H9 (cell line): Measurements from ENCODE around the gene TRIM40. TPM values are rescaled to one million over a fixed set of nuclear protein-coding genes. Genes with fewer than 3 reads are reported as not detected.

Experiments used
- DNase-seq: peaks from one replicate; pipeline ENCODE4 v3.0.0-alpha.2; 2017
- H2AFZ ChIP-seq: one replicate; pipeline ENCODE4 v1.6.1; 2013; ENCODE audit warnings: mild to moderate bottlenecking, low read length, control low read depth, moderate library complexity
- H2AK5ac ChIP-seq: 2 replicates; pipeline ENCODE4 v1.6.1; 2013; ENCODE audit warnings: low read length, control low read depth, mixed read lengths; ENCODE audit not compliant: insufficient read length
- H2BK120ac ChIP-seq: one replicate; pipeline ENCODE4 v1.6.1; 2013; ENCODE audit warnings: low read depth, mild to moderate bottlenecking, low read length, control low read depth, inconsistent platforms; ENCODE audit not compliant: poor library complexity, severe bottlenecking
- H2BK12ac ChIP-seq: 2 replicates; pipeline ENCODE4 v1.6.1; 2013; ENCODE audit warnings: low read length, control low read depth, mixed read lengths, low read depth; ENCODE audit not compliant: insufficient read length
- H2BK15ac ChIP-seq: 2 replicates; pipeline ENCODE4 v1.6.1; 2013; ENCODE audit warnings: low read depth, low read length, control low read depth
- H2BK20ac ChIP-seq: one replicate; pipeline ENCODE4 v1.6.1; 2013; ENCODE audit warnings: low read depth, mild to moderate bottlenecking, low read length, control low read depth, inconsistent platforms; ENCODE audit not compliant: poor library complexity, severe bottlenecking
- H2BK5ac ChIP-seq: 2 replicates; pipeline ENCODE4 v1.6.1; 2013; ENCODE audit warnings: low read length, control low read depth, mixed read lengths; ENCODE audit not compliant: insufficient read length
- H3K14ac ChIP-seq: 2 replicates; pipeline ENCODE4 v1.6.1; 2013; ENCODE audit warnings: low read length, control low read depth; ENCODE audit not compliant: insufficient read depth
- H3K18ac ChIP-seq: 2 replicates; pipeline ENCODE4 v1.6.1; 2013; ENCODE audit warnings: low read depth, mild to moderate bottlenecking, mixed read lengths, low read length, control low read depth; ENCODE audit not compliant: insufficient read length
- H3K23ac ChIP-seq: 2 replicates; pipeline ENCODE4 v1.6.1; 2013; ENCODE audit warnings: low read length, control low read depth, mixed read lengths, low read depth; ENCODE audit not compliant: insufficient read length
- H3K23me2 ChIP-seq: 2 replicates; pipeline ENCODE4 v1.6.1; 2013; ENCODE audit warnings: low read depth, mild to moderate bottlenecking, mixed read lengths, low read length, control low read depth; ENCODE audit not compliant: insufficient read length, poor library complexity, severe bottlenecking
- H3K27ac ChIP-seq: 2 replicates; pipeline ENCODE4 v1.5.1; 2013; ENCODE audit warnings: low read length, control low read depth, mixed read lengths, low read depth; ENCODE audit not compliant: insufficient read length
- H3K27me3 ChIP-seq: 2 replicates; pipeline ENCODE4 v1.6.1; 2013; ENCODE audit warnings: low read length, control low read depth, inconsistent platforms; ENCODE audit not compliant: insufficient read depth
- H3K4ac ChIP-seq: 2 replicates; pipeline ENCODE4 v1.6.1; 2013; ENCODE audit warnings: low read depth, mild to moderate bottlenecking, control low read depth, inconsistent platforms, low read length, moderate library complexity
- H3K4me1 ChIP-seq: 2 replicates; pipeline ENCODE4 v1.6.1; 2013; ENCODE audit warnings: low read length, control low read depth, inconsistent platforms; ENCODE audit not compliant: insufficient read depth
- H3K4me2 ChIP-seq: 2 replicates; pipeline ENCODE4 v1.6.1; 2013; ENCODE audit warnings: low read length, control low read depth, mixed read lengths; ENCODE audit not compliant: insufficient read length, insufficient read depth
- H3K56ac ChIP-seq: 2 replicates; pipeline ENCODE4 v1.6.1; 2013; ENCODE audit warnings: low read depth, mild to moderate bottlenecking, mixed read lengths, low read length, control low read depth; ENCODE audit not compliant: insufficient read length
- H3K79me1 ChIP-seq: 2 replicates; pipeline ENCODE4 v1.6.1; 2013; ENCODE audit warnings: low read depth, mild to moderate bottlenecking, moderate library complexity, low read length, control low read depth, inconsistent platforms; ENCODE audit not compliant: insufficient read depth, poor library complexity, severe bottlenecking
- H3K79me2 ChIP-seq: 2 replicates; pipeline ENCODE4 v1.6.1; 2013; ENCODE audit warnings: low read length, control low read depth, inconsistent platforms; ENCODE audit not compliant: insufficient read depth
- H3K9ac ChIP-seq: 2 replicates; pipeline ENCODE4 v1.6.1; 2013; ENCODE audit warnings: low read length, control low read depth, mixed read lengths; ENCODE audit not compliant: insufficient read length; ENCODE audit errors: extremely low read depth
- H3K9me3 ChIP-seq: one replicate; pipeline ENCODE4 v1.6.1; 2013; ENCODE audit warnings: low read depth, low read length, inconsistent platforms; ENCODE audit not compliant: control insufficient read depth
- H3T11ph ChIP-seq: one replicate; pipeline ENCODE4 v1.6.1; 2013; ENCODE audit warnings: mild to moderate bottlenecking, low read length, control low read depth, inconsistent platforms
- H4K20me1 ChIP-seq: one replicate; pipeline ENCODE4 v1.6.1; 2013; ENCODE audit not compliant: control insufficient read depth, insufficient read length, insufficient read depth
- H4K5ac ChIP-seq: 2 replicates; pipeline ENCODE4 v1.6.1; 2013; ENCODE audit warnings: low read depth, mild to moderate bottlenecking, mixed read lengths, low read length, control low read depth; ENCODE audit not compliant: insufficient read length
- H4K8ac ChIP-seq: replicated peaks from 2 replicates; pipeline ENCODE4 v1.6.1; 2013; ENCODE audit warnings: low read length, control low read depth, mixed read lengths, low read depth; ENCODE audit not compliant: insufficient read length
- H4K91ac ChIP-seq: 2 replicates; pipeline ENCODE4 v1.6.1; 2013; ENCODE audit warnings: low read depth, mild to moderate bottlenecking, moderate library complexity, mixed read lengths, low read length, control low read depth; ENCODE audit not compliant: insufficient read length
- H3K27ac Mint-ChIP-seq, 3 experiments: 2 replicates in 2 of 3; 3 replicates in 1 of 3; pipeline ENCODE4 v1.8.0; 2020 to 2021; ENCODE audit warnings: mixed read lengths in 3 of 3, mild to moderate bottlenecking in 1 of 3, moderate library complexity in 1 of 3
- H3K27me3 Mint-ChIP-seq: 2 replicates; pipeline ENCODE4 v1.8.0; 2021; ENCODE audit warnings: low read depth, mild to moderate bottlenecking, moderate library complexity, mixed read lengths
- H3K36me3 Mint-ChIP-seq, 3 experiments: 2 replicates in 2 of 3; 3 replicates in 1 of 3; pipeline ENCODE4 v1.8.0; 2020 to 2021; ENCODE audit warnings: low read depth in 3 of 3, mixed read lengths in 3 of 3; ENCODE audit not compliant: insufficient read depth in 1 of 3
- H3K4me1 Mint-ChIP-seq, 2 experiments: 2 replicates each; pipeline ENCODE4 v1.8.0; 2020; ENCODE audit warnings: mixed read lengths in 2 of 2
- H3K4me3 Mint-ChIP-seq, 2 experiments: 2 replicates in 1 of 2; 3 replicates in 1 of 2; pipeline ENCODE4 v1.8.0; 2020 to 2021; ENCODE audit warnings: mild to moderate bottlenecking in 2 of 2, mixed read lengths in 2 of 2, moderate library complexity in 1 of 2
- H3K9me3 Mint-ChIP-seq, 2 experiments: 2 replicates in 1 of 2; 3 replicates in 1 of 2; pipeline ENCODE4 v1.8.0; 2020; ENCODE audit warnings: mild to moderate bottlenecking in 2 of 2, mixed read lengths in 2 of 2, moderate library complexity in 1 of 2
- WGBS: extraction: QIAGEN DNeasy Blood & Tissue Kit; methylation state at CpG from one replicate; pipeline ENCODE4 v1.1.7; 2013; ENCODE audit warnings: missing lambda C conversion rate, low lambda C conversion rate, mixed read lengths; ENCODE audit not compliant: insufficient read length; ENCODE audit errors: extremely low coverage; 5-methylcytosine and 5-hydroxymethylcytosine counted together
- total RNA-seq: library from RNA; stranded (reverse); gene quantifications from 2 replicates; pipeline ENCODE4 v1.2.1, GENCODE V29; 2021
- TF ChIP-seq, protein P1 (sequence below): fragments of 200-600 bp; sonication (generic); conservative IDR thresholded peaks from 3 replicates; pipeline ENCODE4 v1.8.0; 2021; ENCODE audit warnings: antibody characterized with exemption, mild to moderate bottlenecking

Gene TRIM40
- total RNA-seq, 1 experiment from 2014 or later, result not detected

DNA sequence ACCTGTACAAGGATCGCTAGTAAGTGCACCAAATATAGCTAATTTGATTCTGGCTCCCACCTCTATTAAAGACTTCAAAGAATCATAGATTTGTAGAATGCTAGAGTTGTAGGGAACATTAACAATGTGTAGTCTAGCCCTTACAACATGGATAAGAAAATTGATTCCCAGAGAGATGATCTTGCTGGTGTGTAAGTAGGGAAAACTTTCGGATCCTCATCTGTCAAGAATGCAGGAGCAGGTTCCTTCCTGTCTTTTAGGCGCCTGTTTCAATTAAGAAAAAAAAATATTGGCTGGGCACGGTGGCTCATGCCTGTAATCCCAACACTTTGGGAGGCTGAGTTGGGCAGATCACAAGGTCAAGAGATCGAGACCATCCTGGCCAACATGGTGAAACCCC is 48.1 kb upstream of the TRIM40 start:
- H3K4ac ChIP-seq, result no peak overlapping the region
- Mint-ChIP-seq H3K36me3 (peaks cover 0 to 5% (median 3%) of the 10 kb centered on the region in 3 experiments; a peak in 3 of 7 replicates), H3K27me3 (peaks cover 73% of the 10 kb centered on the region), H3K4me3 (no peak overlapping the region), H3K4me1 (peaks cover 6 to 9% of the 10 kb centered on the region in 2 experiments), H3K27ac (no peak overlapping the region), H3K9me3 (peaks cover 12% of the 10 kb centered on the region in 2 experiments)
- H3K4me1 ChIP-seq, result no peaks in the 10 kb centered on the region; the same call in 1 of the 2 replicates
- H2BK20ac ChIP-seq, result no peak overlapping the region
- no peak overlapping the region for H4K91ac ChIP-seq
- H2BK5ac ChIP-seq, result no peak overlapping the region
- no peak overlapping the region for H3T11ph ChIP-seq
- H4K8ac ChIP-seq, result no peak overlapping the region
- no peaks in the 10 kb centered on the region for H4K20me1 ChIP-seq
- TF ChIP-seq, protein P1, sequence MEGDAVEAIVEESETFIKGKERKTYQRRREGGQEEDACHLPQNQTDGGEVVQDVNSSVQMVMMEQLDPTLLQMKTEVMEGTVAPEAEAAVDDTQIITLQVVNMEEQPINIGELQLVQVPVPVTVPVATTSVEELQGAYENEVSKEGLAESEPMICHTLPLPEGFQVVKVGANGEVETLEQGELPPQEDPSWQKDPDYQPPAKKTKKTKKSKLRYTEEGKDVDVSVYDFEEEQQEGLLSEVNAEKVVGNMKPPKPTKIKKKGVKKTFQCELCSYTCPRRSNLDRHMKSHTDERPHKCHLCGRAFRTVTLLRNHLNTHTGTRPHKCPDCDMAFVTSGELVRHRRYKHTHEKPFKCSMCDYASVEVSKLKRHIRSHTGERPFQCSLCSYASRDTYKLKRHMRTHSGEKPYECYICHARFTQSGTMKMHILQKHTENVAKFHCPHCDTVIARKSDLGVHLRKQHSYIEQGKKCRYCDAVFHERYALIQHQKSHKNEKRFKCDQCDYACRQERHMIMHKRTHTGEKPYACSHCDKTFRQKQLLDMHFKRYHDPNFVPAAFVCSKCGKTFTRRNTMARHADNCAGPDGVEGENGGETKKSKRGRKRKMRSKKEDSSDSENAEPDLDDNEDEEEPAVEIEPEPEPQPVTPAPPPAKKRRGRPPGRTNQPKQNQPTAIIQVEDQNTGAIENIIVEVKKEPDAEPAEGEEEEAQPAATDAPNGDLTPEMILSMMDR, result no peak
- H3K79me2 ChIP-seq, result no peaks in the 10 kb centered on the region
- H3K27me3 ChIP-seq, result no peaks in the 10 kb centered on the region
- H2BK15ac ChIP-seq, result no peak overlapping the region
- H2BK120ac ChIP-seq, result no peak overlapping the region
- H3K14ac ChIP-seq, result no peak overlapping the region
- H3K18ac ChIP-seq, result no peak overlapping the region
- H3K23me2 ChIP-seq, result no peaks in the 10 kb centered on the region
- no peak overlapping the region for H3K9ac ChIP-seq
- H2AFZ ChIP-seq, result no peak overlapping the region
- no peak overlapping the region for H2BK12ac ChIP-seq
- no peaks in the 10 kb centered on the region for H3K79me1 ChIP-seq
- H3K27ac ChIP-seq, result no peak overlapping the region
- no peak overlapping the region for H2AK5ac ChIP-seq
- no peak overlapping the region for H3K4me2 ChIP-seq
- DNase-seq, result no peak
- no peak overlapping the region for H4K5ac ChIP-seq
- no CpG with 5 or more reads among the region's 5 CpGs for WGBS
- H3K23ac ChIP-seq, result no peak overlapping the region
- H3K9me3 ChIP-seq, result no peaks in the 10 kb centered on the region
- no peak overlapping the region for H3K56ac ChIP-seq
